ENCODE results near the gene CYP27C1.

The CYP27C1 gene

GRCh38 chr2:127205218-127206125, 14.6 kb downstream of the CYP27C1 start:
- no peak overlapping the region for H3K4me3 ChIP-seq (ENCODE audit: low read depth, low read length)
- no peak for TF ChIP-seq CTCF (IDR thresholded peaks at IDR 0.05; ENCODE audit: low read depth, low read length)

- TF ChIP-seq CTCF (IDR thresholded peaks at IDR 0.05; ENCODE audit: low read depth, low read length): no peak
Observed at GRCh38 chr2:127201452-127201851, 18.6 kb downstream of the CYP27C1 start.

GRCh38 chr2:127200962-127201361, 19.1 kb downstream of the CYP27C1 start:
- no peak for TF ChIP-seq CTCF (IDR thresholded peaks at IDR 0.05; ENCODE audit: low read depth, low read length)
- no peak overlapping the region for H3K4me3 ChIP-seq (ENCODE audit: low read depth, low read length)

More at GRCh38 chr2:127201452-127201851, 18.6 kb downstream of the CYP27C1 start:
- H3K4me3 ChIP-seq (ENCODE audit: low read depth, low read length): no peak overlapping the region

- H3K4me3 ChIP-seq (ENCODE audit: low read depth, low read length): no peak overlapping the region
- TF ChIP-seq CTCF (IDR thresholded peaks at IDR 0.05; ENCODE audit: low read depth, low read length): no peak
Observed at GRCh38 chr2:127199223-127199622, 20.9 kb downstream of the CYP27C1 start.

- peak; percentile 75 for TF ChIP-seq CTCF (IDR thresholded peaks at IDR 0.05; ENCODE audit: low read depth, low read length)
- no peak overlapping the region for H3K4me3 ChIP-seq (ENCODE audit: low read depth, low read length)
Observed at GRCh38 chr2:127197475-127198385, 22.4 kb downstream of the CYP27C1 start.

- no peak overlapping the region for H3K4me3 ChIP-seq (ENCODE audit: low read depth, low read length)
- TF ChIP-seq CTCF (IDR thresholded peaks at IDR 0.05; ENCODE audit: low read depth, low read length): no peak
Observed at GRCh38 chr2:127196998-127197397, 23.1 kb downstream of the CYP27C1 start.

Data from WI38 (cell line).